Erythroblast (primary cell): ENCODE measurements around the gene AP3B1.

Source experiments
- GATA1 ChIP-seq: IDR thresholded peaks from 2 replicates; pipeline ENCODE4 v1.6.1; 2011; ENCODE audit warnings: low read depth, mild to moderate bottlenecking, control low read depth, low read length, moderate library complexity
- POLR2A ChIP-seq: IDR thresholded peaks from 2 replicates; pipeline ENCODE4 v1.6.1; 2011; ENCODE audit warnings: mild to moderate bottlenecking, low read length

DNA sequence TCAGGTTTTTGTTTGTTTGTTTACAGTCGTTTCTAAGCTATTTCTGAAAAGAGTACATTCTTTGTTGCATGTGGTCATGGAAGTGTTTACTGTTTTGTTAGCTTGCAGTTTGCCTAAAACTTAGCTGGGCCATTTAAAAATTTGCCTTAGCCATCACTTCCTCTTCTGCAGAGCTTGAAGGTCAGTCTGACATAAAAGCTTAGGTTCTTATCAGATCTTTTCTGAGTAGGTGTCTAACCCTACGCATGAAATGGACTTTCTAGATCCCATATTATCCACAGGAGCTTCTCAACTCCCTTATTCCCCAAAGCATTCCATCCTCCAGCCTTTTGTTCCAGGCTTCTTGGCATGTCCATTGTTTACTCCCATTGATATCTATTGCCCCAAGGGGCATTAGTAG lies 90.3 kb downstream of the AP3B1 start:
- TF ChIP-seq POLR2A (no peak), GATA1 (no peak)
